HepG2 (cell line): ENCODE measurements around the gene SLC2A10. TPM values are rescaled to one million over a fixed set of nuclear protein-coding genes. Genes with fewer than 3 reads are reported as not detected.

Source experiments
- AGO1 ChIP-seq: fragments of 200-400 bp; formaldehyde crosslinking; IDR thresholded peaks from 2 replicates; pipeline ENCODE4 v1.6.1; 2017; ENCODE audit warnings: mild to moderate bottlenecking, low read depth, low read length, moderate library complexity; ENCODE audit not compliant: poor library complexity, severe bottlenecking
- CENPX ChIP-seq: sonication (generic); formaldehyde crosslinking; IDR thresholded peaks from 2 replicates; pipeline ENCODE4 v1.9.0; 2021; ENCODE audit warnings: mild to moderate bottlenecking, missing genetic modification reagents, moderate library complexity
- GLI4 ChIP-seq: sonication (generic); formaldehyde crosslinking; IDR thresholded peaks from 2 replicates; pipeline ENCODE4 v1.5.1; 2020; ENCODE audit warnings: missing genetic modification reagents, mild to moderate bottlenecking, moderate library complexity, borderline replicate concordance
- HMG20B ChIP-seq: conservative IDR thresholded peaks from 2 replicates; pipeline ENCODE4 v1.6.1; 2016; ENCODE audit warnings: missing genetic modification reagents, missing compliant biosample characterization
- MYC ChIP-seq: sonication (generic); formaldehyde crosslinking; IDR thresholded peaks from 2 replicates; pipeline ENCODE4 v1.9.0; 2021; ENCODE audit warnings: missing genetic modification reagents, borderline replicate concordance
- NFYB ChIP-seq: sonication (generic); formaldehyde crosslinking; IDR thresholded peaks from 2 replicates; pipeline ENCODE4 v1.4.0; 2020; ENCODE audit warnings: missing genetic modification reagents
- SMAD1 ChIP-seq: sonication (generic); formaldehyde crosslinking; IDR thresholded peaks from 2 replicates; pipeline ENCODE4 v1.4.0; 2020; ENCODE audit warnings: missing genetic modification reagents, low read depth, mild to moderate bottlenecking, borderline replicate concordance
- TARDBP ChIP-seq: sonication (generic); formaldehyde crosslinking; IDR thresholded peaks from 2 replicates; pipeline ENCODE4 v1.8.0; 2022; ENCODE audit warnings: mild to moderate bottlenecking, missing genetic modification reagents
- ZBTB25 ChIP-seq: IDR thresholded peaks from 2 replicates; pipeline ENCODE4 v1.6.1; 2018; ENCODE audit warnings: missing genetic modification reagents
- ZEB1 ChIP-seq: IDR thresholded peaks from 2 replicates; pipeline ENCODE4 v1.6.1; 2012; ENCODE audit warnings: mild to moderate bottlenecking, low read depth, inconsistent platforms; ENCODE audit not compliant: insufficient replicate concordance
- ZNF512 ChIP-seq: sonication (generic); formaldehyde crosslinking; IDR thresholded peaks from 2 replicates; pipeline ENCODE4 v1.4.0; 2020; ENCODE audit warnings: mild to moderate bottlenecking, missing genetic modification reagents
- ZNF609 ChIP-seq: sonication (generic); formaldehyde crosslinking; IDR thresholded peaks from 2 replicates; pipeline ENCODE4 v1.4.0; 2020; ENCODE audit warnings: mild to moderate bottlenecking, missing genetic modification reagents, borderline replicate concordance
- ZNF7 ChIP-seq: IDR thresholded peaks from 2 replicates; pipeline ENCODE4 v1.6.1; 2016; ENCODE audit warnings: missing biosample characterization, missing genetic modification reagents
- polyA plus RNA-seq, 8 experiments: library from polyadenylated mRNA; depleted of rRNA in 3 of 8; stranded (reverse) in 7 of 8; unstranded in 1 of 8; fragments of >200 nt; fragmentation: Illumina TruSeq in 4 of 8; extraction: Trizol in 4 of 8; gene quantifications; 2 replicates each; pipeline versions ENCODE4 v1.2.1 to v1.2.3, GENCODE V29; 2011 to 2016; ENCODE audit warnings: low read depth in 4 of 8, missing spikeins in 1 of 8, mixed read lengths in 1 of 8; ENCODE audit not compliant: insufficient read depth in 1 of 8
- total RNA-seq, 5 experiments: library from RNA; depleted of rRNA; stranded (reverse); fragments of >200 nt; fragmentation: Illumina TruSeq; extraction: Trizol; gene quantifications; 2 replicates each; pipeline ENCODE4 v1.2.3, GENCODE V29; 2016; ENCODE audit warnings: low read depth in 1 of 5
- TF ChIP-seq, protein P1 (sequence below): sonication (generic); formaldehyde crosslinking; conservative IDR thresholded peaks from 2 replicates; pipeline ENCODE4 v1.8.0; 2022; ENCODE audit warnings: mild to moderate bottlenecking, moderate library complexity, missing genetic modification reagents
- TF ChIP-seq, protein P2 (sequence below): sonication (generic); formaldehyde crosslinking; IDR thresholded peaks from 2 replicates; pipeline ENCODE4 v1.8.1; 2023; ENCODE audit warnings: mild to moderate bottlenecking, moderate library complexity, missing genetic modification reagents
- TF ChIP-seq, protein P3 (sequence below): sonication (generic); formaldehyde crosslinking; conservative IDR thresholded peaks from 2 replicates; pipeline ENCODE4 v1.4.0; 2020; ENCODE audit warnings: missing genetic modification reagents

The SLC2A10 gene
- total and polyA plus RNA-seq, 2 of the 13 experiments (the other 11 are each of a cell fraction or from before 2014, with no cell fraction given), result 16.0 to 18.4 TPM

DNA sequence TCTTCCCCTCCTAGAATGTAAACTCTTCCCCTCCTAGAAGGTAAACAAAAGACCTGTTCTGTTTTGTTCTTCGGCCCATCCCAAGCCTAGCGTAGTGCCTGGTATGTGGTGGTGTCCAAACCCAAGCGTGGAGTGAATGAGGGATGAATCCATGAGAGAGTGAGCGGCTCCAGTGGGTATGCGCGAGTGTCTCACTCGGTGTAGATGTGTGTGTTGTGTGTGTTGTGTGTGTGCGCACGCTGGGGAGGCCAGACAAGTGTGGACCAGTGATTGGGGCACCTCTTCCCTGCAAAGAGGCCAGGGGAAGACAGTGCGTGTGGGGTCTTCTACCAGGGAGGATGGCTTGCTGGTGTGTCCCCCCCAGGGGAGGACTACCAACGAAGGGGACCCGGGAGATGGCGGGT is 392 bp upstream of the SLC2A10 start (continued):
- TF ChIP-seq, protein P1, sequence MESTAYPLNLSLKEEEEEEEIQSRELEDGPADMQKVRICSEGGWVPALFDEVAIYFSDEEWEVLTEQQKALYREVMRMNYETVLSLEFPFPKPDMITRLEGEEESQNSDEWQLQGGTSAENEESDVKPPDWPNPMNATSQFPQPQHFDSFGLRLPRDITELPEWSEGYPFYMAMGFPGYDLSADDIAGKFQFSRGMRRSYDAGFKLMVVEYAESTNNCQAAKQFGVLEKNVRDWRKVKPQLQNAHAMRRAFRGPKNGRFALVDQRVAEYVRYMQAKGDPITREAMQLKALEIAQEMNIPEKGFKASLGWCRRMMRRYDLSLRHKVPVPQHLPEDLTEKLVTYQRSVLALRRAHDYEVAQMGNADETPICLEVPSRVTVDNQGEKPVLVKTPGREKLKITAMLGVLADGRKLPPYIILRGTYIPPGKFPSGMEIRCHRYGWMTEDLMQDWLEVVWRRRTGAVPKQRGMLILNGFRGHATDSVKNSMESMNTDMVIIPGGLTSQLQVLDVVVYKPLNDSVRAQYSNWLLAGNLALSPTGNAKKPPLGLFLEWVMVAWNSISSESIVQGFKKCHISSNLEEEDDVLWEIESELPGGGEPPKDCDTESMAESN, result no peak
- TF ChIP-seq, protein P2, sequence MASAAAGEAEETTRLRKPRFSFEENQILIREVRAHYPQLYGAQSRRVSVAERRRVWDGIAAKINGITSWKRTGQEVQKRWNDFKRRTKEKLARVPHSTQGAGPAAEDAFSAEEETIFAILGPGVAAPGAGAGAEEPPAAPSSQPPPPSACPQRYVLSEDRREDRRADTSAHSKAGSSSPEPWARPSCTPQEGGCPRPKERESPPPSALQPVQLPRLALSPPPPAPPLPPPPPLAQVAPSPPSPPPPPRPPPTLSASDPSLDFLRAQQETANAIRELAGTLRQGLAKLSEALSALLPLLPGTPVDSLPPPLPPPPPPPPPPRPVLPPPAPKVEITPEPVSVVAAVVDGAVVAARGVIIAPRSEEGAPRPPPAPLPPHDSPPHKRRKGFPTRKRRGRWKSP (CRISPR knock-in tag), result no peak
- TF ChIP-seq ZBTB25 (CRISPR knock-in tag), result no peak
- TF ChIP-seq HMG20B (CRISPR knock-in tag), result no peak
- TF ChIP-seq TARDBP (CRISPR knock-in tag), result no peak
- no peak for TF ChIP-seq CENPX (CRISPR knock-in tag)
- no peak for TF ChIP-seq ZNF609 (CRISPR knock-in tag)
- TF ChIP-seq MYC, result no peak
- TF ChIP-seq, protein P3, sequence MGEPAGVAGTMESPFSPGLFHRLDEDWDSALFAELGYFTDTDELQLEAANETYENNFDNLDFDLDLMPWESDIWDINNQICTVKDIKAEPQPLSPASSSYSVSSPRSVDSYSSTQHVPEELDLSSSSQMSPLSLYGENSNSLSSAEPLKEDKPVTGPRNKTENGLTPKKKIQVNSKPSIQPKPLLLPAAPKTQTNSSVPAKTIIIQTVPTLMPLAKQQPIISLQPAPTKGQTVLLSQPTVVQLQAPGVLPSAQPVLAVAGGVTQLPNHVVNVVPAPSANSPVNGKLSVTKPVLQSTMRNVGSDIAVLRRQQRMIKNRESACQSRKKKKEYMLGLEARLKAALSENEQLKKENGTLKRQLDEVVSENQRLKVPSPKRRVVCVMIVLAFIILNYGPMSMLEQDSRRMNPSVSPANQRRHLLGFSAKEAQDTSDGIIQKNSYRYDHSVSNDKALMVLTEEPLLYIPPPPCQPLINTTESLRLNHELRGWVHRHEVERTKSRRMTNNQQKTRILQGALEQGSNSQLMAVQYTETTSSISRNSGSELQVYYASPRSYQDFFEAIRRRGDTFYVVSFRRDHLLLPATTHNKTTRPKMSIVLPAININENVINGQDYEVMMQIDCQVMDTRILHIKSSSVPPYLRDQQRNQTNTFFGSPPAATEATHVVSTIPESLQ (CRISPR knock-in tag), result no peak
- no peak for TF ChIP-seq ZEB1
- TF ChIP-seq ZNF7 (CRISPR knock-in tag), result no peak
- TF ChIP-seq NFYB (CRISPR knock-in tag), result peak; percentile 20; the same call in 1 of the 2 replicates
- no peak for TF ChIP-seq AGO1
- 0 out of 2 replicates have a peak, but pooled peaks have one; percentile 2 for TF ChIP-seq SMAD1 (CRISPR knock-in tag)
- TF ChIP-seq ZNF512 (CRISPR knock-in tag), result no peak
- TF ChIP-seq GLI4 (CRISPR knock-in tag), result no peak
